DOHH2 (cell line): ENCODE measurements around the gene ADGRG2.

ENCODE experiments used
- EZH2phosphoT487 ChIP-seq: fragments of 200-600 bp; sonication (generic); IDR thresholded peaks from 2 replicates; pipeline ENCODE4 v1.6.1; 2017; ENCODE audit warnings: borderline replicate concordance, mild to moderate bottlenecking, antibody characterized with exemption, low read length, moderate library complexity, mixed read lengths
- TF ChIP-seq, protein P1 (sequence below): fragments of 200-600 bp; sonication (generic); IDR thresholded peaks from one replicate; pipeline ENCODE4 v1.5.1; 2014; ENCODE audit warnings: antibody characterized with exemption, mild to moderate bottlenecking, low read depth, low read length; ENCODE audit not compliant: poor library complexity, severe bottlenecking

DNA sequence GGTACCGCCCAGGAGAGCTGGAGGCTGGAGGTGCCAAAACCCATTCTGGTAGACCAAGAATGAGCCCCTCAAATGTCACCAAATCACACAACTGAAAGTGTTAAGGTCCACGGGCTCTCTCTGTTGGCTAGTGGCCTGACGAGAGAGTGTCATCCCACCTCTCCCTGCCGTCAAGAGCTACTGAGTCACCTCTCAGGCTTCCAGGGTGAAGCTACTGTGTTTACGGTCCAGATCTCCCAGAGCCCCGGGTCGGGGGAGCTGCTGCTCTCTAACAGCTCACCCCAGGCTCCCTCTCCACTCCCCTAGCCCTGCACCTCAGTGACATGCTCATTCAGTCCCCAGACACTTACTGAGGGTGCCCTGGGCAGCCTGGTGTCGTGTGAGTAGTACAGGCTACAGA, 59.2 kb downstream of the ADGRG2 start:
- TF ChIP-seq, protein P1, sequence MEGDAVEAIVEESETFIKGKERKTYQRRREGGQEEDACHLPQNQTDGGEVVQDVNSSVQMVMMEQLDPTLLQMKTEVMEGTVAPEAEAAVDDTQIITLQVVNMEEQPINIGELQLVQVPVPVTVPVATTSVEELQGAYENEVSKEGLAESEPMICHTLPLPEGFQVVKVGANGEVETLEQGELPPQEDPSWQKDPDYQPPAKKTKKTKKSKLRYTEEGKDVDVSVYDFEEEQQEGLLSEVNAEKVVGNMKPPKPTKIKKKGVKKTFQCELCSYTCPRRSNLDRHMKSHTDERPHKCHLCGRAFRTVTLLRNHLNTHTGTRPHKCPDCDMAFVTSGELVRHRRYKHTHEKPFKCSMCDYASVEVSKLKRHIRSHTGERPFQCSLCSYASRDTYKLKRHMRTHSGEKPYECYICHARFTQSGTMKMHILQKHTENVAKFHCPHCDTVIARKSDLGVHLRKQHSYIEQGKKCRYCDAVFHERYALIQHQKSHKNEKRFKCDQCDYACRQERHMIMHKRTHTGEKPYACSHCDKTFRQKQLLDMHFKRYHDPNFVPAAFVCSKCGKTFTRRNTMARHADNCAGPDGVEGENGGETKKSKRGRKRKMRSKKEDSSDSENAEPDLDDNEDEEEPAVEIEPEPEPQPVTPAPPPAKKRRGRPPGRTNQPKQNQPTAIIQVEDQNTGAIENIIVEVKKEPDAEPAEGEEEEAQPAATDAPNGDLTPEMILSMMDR, result no peak
- TF ChIP-seq EZH2phosphoT487, result no peak
